HUES48 (cell line): ENCODE measurements around the gene ITGAD.

ENCODE experiments used
- H3K27ac ChIP-seq: one replicate; pipeline ENCODE4 v1.7.0; 2013; ENCODE audit warnings: low read depth, low read length, inconsistent platforms
- H3K27me3 ChIP-seq: 2 replicates; pipeline ENCODE4 v1.6.1; 2013; ENCODE audit warnings: mild to moderate bottlenecking, low read length; ENCODE audit not compliant: control insufficient read depth, insufficient read depth
- H3K36me3 ChIP-seq: 2 replicates; pipeline ENCODE4 v1.6.1; 2013; ENCODE audit warnings: low read length; ENCODE audit not compliant: control insufficient read depth, insufficient read depth
- H3K4me1 ChIP-seq: 2 replicates; pipeline ENCODE4 v1.6.1; 2013; ENCODE audit warnings: mild to moderate bottlenecking, low read length; ENCODE audit not compliant: control insufficient read depth, insufficient read depth
- H3K4me3 ChIP-seq: 2 replicates; pipeline ENCODE4 v1.5.1; 2013; ENCODE audit warnings: mild to moderate bottlenecking, low read depth, low read length
- H3K9ac ChIP-seq: 2 replicates; pipeline ENCODE4 v1.6.1; 2013; ENCODE audit warnings: mild to moderate bottlenecking, low read depth, low read length, moderate library complexity
- H3K9me3 ChIP-seq: 2 replicates; pipeline ENCODE4 v1.6.1; 2013; ENCODE audit warnings: low read length; ENCODE audit not compliant: control insufficient read depth, insufficient read depth

The ITGAD gene

DNA sequence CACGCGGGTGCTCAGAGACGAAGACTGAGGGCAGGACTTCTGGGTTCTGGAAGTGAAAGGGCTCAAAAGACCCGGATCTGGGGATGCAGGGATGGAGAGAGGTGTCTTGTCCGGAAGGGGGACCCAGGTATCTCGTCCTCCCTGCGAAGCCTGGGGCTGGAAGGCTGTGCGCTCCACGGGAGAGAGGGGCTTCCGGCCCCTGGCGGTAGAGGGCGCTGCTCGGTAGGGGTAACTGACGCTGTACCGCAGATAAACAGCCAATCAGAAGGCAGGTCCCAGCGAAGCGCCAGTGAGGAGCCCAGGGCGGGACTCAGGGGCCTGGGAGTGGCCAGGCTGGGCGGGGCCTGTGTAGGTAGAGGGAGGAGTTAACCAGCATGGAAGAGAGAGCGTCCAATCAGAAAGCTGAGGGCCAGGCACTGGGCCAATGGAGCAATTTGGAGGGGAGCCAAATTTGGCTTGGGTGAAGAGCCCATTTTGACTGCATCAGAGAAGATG lies 79.6 kb downstream of the ITGAD start:
- Histone ChIP-seq H3K9me3 (no peaks in the 10 kb centered on the region), H3K36me3 (peaks cover 6% of the 10 kb centered on the region; the same call in 1 of the 2 replicates), H3K27ac (no peak overlapping the region), H3K9ac (no peak overlapping the region), H3K4me1 (peaks cover 7% of the 10 kb centered on the region), H3K27me3 (peaks cover 35% of the 10 kb centered on the region), H3K4me3 (peak overlapping the region; percentile 72)

DNA sequence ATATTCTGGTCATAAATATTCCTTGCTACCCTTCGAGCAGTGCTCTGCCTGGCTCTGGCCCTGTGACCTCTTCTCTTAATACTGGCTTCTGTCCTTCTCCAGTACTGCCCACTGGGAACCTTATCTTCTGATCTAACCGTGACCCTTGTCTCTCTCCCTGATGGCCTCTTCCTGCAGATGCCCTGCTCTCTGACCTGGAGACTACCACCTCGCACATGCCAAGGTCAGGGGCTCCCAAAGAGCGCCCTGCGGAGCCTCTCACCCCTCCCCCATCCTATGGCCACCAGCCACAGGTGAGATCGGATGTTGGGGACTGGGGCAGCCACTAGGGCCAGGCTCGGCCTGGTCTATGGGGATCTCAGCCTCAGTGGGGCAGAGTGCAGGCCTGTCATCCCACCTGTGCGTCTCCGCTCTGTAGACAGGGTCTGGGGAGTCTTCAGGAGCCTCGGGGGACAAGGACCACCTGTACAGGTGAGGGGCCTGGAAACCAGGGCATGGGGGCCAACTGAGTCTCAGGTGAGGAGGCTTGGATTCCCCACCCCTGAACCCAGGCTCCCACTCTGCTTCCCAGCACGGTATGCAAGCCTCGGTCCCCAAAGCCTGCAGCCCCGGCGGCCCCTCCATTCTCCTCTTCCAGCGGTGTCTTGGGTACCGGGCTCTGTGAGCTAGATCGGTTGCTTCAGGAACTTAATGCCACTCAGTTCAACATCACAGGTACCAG lies 80.3 kb downstream of the ITGAD start:
- H3K4me3 ChIP-seq, result no peak overlapping the region
- H3K36me3 ChIP-seq, result peaks cover 6% of the 10 kb centered on the region; the same call in 1 of the 2 replicates
- peaks cover 35% of the 10 kb centered on the region for H3K27me3 ChIP-seq
- H3K27ac ChIP-seq, result no peak overlapping the region
- no peak overlapping the region for H3K9ac ChIP-seq
- H3K4me1 ChIP-seq, result peaks cover 7% of the 10 kb centered on the region
- H3K9me3 ChIP-seq, result no peaks in the 10 kb centered on the region

DNA sequence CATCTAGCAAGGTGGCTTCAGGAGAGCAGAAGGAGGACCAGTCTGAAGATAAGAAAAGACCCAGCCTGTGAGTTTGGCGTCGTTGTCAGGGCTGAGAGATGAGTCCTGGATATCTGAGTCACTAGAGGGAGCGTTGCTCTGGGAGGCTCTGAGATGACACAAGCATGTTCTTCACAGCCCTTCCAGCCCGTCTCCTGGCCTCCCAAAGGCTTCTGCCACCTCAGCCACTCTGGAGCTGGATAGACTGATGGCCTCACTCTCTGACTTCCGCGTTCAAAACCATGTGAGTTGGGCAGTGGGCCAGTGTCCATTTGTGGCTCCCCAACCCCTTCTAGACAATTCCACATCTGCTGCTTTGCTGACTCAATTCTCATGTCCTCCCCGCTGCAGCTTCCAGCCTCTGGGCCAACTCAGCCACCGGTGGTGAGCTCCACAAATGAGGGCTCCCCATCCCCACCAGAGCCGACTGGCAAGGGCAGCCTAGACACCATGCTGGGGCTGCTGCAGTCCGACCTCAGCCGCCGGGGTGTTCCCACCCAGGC lies 81.1 kb downstream of the ITGAD start:
- H3K27ac ChIP-seq, result no peak overlapping the region
- H3K9me3 ChIP-seq, result no peaks in the 10 kb centered on the region
- H3K9ac ChIP-seq, result no peak overlapping the region
- H3K27me3 ChIP-seq, result peaks cover 35% of the 10 kb centered on the region
- H3K4me3 ChIP-seq, result no peak overlapping the region
- peaks cover 7% of the 10 kb centered on the region for H3K4me1 ChIP-seq
- peaks cover 6% of the 10 kb centered on the region; the same call in 1 of the 2 replicates for H3K36me3 ChIP-seq

- Histone ChIP-seq H3K4me3 (no peak overlapping the region), H3K27ac (no peak overlapping the region), H3K9ac (no peak overlapping the region), H3K4me1 (peaks cover 7% of the 10 kb centered on the region), H3K9me3 (no peaks in the 10 kb centered on the region), H3K36me3 (peaks cover 6% of the 10 kb centered on the region; the same call in 1 of the 2 replicates), H3K27me3 (peaks cover 39% of the 10 kb centered on the region)
Measured at GRCh38 chr16:31474773-31475738, 81.9 kb downstream of the ITGAD start.

DNA sequence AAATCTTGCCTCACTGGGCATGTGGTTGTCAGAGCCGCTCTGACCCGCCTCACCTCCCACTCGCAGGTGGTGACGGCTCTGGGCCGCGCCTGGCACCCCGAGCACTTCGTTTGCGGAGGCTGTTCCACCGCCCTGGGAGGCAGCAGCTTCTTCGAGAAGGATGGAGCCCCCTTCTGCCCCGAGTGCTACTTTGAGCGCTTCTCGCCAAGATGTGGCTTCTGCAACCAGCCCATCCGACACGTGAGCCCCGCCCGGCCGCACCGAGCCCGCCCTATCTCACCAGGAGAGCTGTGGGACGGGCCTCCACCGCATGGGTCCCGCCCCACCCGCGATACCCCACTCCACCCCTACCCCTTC lies 82.8 kb downstream of the ITGAD start:
- peak overlapping the region; percentile 71 for H3K4me3 ChIP-seq
- H3K9ac ChIP-seq, result no peak overlapping the region
- no peaks in the 10 kb centered on the region for H3K9me3 ChIP-seq
- H3K4me1 ChIP-seq, result peaks cover 7% of the 10 kb centered on the region
- H3K27ac ChIP-seq, result no peak overlapping the region
- peaks cover 43% of the 10 kb centered on the region for H3K27me3 ChIP-seq
- peaks cover 6% of the 10 kb centered on the region; the same call in 1 of the 2 replicates for H3K36me3 ChIP-seq
